Uterus (tissue), 4 donors: Measurements from ENCODE around the gene EXOSC3. TPM values are rescaled to one million over a fixed set of nuclear protein-coding genes. Genes with fewer than 3 reads are reported as not detected.

Experiments used
- DNase-seq, 2 donors: peaks; one replicate each; pipeline ENCODE4 v3.0.0-alpha.2; 2019 to 2020
- H3K27ac ChIP-seq, 2 donors: fragments of 200-600 bp; sonication (generic); 1 replicate in 1 of 2; 2 replicates in 1 of 2; pipeline ENCODE4 v1.5.1; 2016 to 2018
- H3K27me3 ChIP-seq, 2 donors: fragments of 200-600 bp; sonication (generic); one replicate each; pipeline ENCODE4 v1.5.1; 2018 to 2019; ENCODE audit warnings: control low read depth in 1 of 2
- H3K36me3 ChIP-seq, 2 donors: fragments of 200-600 bp; sonication (generic); one replicate each; pipeline ENCODE4 v1.5.1; 2019; ENCODE audit warnings: control low read depth in 1 of 2
- H3K4me1 ChIP-seq, 2 donors: fragments of 200-600 bp; sonication (generic); one replicate each; pipeline ENCODE4 v1.5.1; 2018 to 2019; ENCODE audit warnings: control low read depth in 1 of 2
- H3K4me3 ChIP-seq, 2 donors: fragments of 200-600 bp; sonication (generic); 1 replicate in 1 of 2; 2 replicates in 1 of 2; pipeline ENCODE4 v1.5.1; 2018 to 2019; ENCODE audit warnings: mild to moderate bottlenecking in 1 of 2
- H3K9me3 ChIP-seq, 2 donors: fragments of 200-600 bp; sonication (generic); one replicate each; pipeline ENCODE4 v1.5.1; 2019; ENCODE audit warnings: control low read depth in 1 of 2
- CTCF ChIP-seq, 4 experiments: fragments of 200-600 bp in 2 of 4; fragments of 450-650 bp in 2 of 4; sonication (generic) in 2 of 4; IDR thresholded peaks; one replicate each; pipeline ENCODE4 v1.5.1; 2016 to 2019; ENCODE audit warnings: antibody characterized with exemption in 4 of 4, mild to moderate bottlenecking in 2 of 4, moderate library complexity in 1 of 4
- POLR2A ChIP-seq, 2 donors: fragments of 450-650 bp; IDR thresholded peaks; one replicate each; pipeline ENCODE4 v1.6.1; 2016; ENCODE audit warnings: antibody characterized with exemption in 2 of 2, mild to moderate bottlenecking in 1 of 2, moderate library complexity in 1 of 2
- intact Hi-C: fragments of 100-400 bp; cut with DNase I; formaldehyde crosslinking; loops from one replicate; pipeline ENCODE4 v1.15.1; 2023; ENCODE audit warnings: low total_unique reads
- total RNA-seq, 4 donors: library from RNA; depleted of rRNA in 3 of 4; stranded (reverse); fragments of >200 nt in 3 of 4; gene quantifications; one replicate each; pipeline versions ENCODE4 v1.1.0 to v1.2.4, GENCODE V29; 2014 to 2023
- donor health status: DM: yes; HTN: yes; CAD: no.

Gene EXOSC3
- total RNA-seq, 4 donors from 2014 or later = 12.4 to 66.6 (median 33.5) TPM

DNA sequence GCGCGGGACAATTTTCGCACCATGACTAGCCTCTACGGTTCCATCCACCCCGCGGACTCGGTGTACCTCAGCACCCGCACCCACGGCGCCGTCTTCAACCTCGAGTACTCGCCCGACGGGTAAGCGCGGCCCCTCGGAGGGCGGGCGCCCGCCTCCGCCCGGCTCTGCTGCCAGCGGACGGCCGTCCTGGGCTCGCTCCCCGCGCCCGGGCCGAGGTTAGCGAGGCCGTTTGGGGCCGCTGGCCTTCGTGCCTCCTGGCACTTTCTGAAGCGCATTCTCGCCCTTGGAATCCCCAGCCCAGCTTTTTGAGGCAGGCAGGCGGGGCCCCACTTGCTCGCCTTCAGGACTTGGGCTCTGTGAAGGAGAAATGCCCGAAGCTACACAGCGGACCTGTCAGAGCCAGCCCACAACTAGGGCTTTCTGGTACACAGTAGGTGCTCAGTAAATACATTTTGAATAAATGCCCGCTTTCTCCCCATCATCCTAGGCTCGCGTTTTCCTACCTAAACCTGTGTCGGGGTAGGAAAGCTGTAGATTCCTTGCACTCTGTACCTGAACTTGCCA lies 16.5 kb upstream of the EXOSC3 start:
- Histone ChIP-seq H3K36me3 (no peaks in the 10 kb centered on the region), H3K27me3 (no peaks in the 10 kb centered on the region), H3K4me1 (peaks cover 8 to 23% of the 10 kb centered on the region in 2 donors), H3K27ac (peak overlapping the region; percentile 75 to 76), H3K9me3 (no peaks in the 10 kb centered on the region), H3K4me3 (peak overlapping the region; percentile 79 to 81)
- intact Hi-C loops = no loop called here
- TF ChIP-seq CTCF (IDR thresholded peaks at IDR 0.05) (no peak), POLR2A (IDR thresholded peaks at IDR 0.05) (no peak)
- DNase-seq = peak in 1 of 2 donors; percentile 19

DNA sequence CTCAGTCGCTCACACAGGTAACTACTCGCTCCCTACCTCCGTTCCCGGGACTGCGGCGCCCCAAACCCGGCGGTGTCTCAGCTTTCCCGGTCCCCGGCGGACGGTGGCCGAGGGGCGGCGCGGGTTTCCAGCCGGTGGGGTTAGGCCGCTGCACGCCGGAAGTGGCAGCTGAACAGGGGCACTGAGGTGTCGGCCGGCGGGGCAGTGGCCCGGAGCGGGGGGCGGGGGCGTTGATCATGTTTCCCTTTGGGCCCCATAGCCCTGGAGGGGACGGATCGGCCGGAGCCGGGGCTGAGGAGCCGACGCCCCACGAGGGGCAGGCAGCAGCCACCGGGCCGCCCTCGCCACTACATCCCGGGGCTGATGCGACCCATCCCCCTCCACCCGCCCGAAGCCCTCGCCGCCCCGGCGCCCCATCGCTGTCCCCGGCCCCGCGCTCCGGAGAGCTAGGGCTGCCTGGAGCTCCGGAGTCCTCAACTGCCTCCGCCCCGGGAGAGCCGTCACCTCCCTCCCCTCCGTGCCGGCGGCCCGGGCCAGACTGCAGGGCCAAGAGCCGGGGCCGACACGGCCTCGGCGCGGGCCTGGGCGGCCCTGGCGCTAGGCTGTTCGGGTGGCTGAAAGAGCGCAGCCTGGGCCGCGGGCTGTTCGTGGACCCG lies 15.9 kb upstream of the EXOSC3 start, which contains the start of gene DCAF10:
Gene DCAF10 (plus strand): TSS at position 167 of the 656 bp plus-strand sequence. CDS start 70 bp downstream, at position 237.
- intact Hi-C loops = no loop called here
- H3K36me3 ChIP-seq = no peaks in the 10 kb centered on the region

GRCh38 chr9:37798677-37799076 lies 13.8 kb upstream of the EXOSC3 start:
- intact Hi-C loops = no loop called here
- Histone ChIP-seq H3K27me3 (no peaks in the 10 kb centered on the region), H3K27ac (no peak overlapping the region), H3K9me3 (no peaks in the 10 kb centered on the region), H3K4me1 (peaks cover 8 to 20% of the 10 kb centered on the region in 2 donors), H3K36me3 (no peaks in the 10 kb centered on the region), H3K4me3 (no peak overlapping the region)
- TF ChIP-seq POLR2A (IDR thresholded peaks at IDR 0.05) (no peak), CTCF (IDR thresholded peaks at IDR 0.05) (no peak)
- DNase-seq = no peak

More for the DNA sequence above, 15.9 kb upstream of the EXOSC3 start, which contains the start of gene DCAF10:
- Histone ChIP-seq H3K9me3 (no peaks in the 10 kb centered on the region), H3K4me1 (peaks cover 8 to 23% of the 10 kb centered on the region in 2 donors), H3K27ac (peak within 1 kb of the TSS; percentile 75 to 76), H3K27me3 (no peaks in the 10 kb centered on the region), H3K4me3 (peak within 1 kb of the TSS; percentile 79 to 81)
- DNase-seq = peak; percentile 76 to 85
- peak in 2 of 4 experiments; percentile 29 to 48 for TF ChIP-seq CTCF (IDR thresholded peaks at IDR 0.05)
- TF ChIP-seq POLR2A (IDR thresholded peaks at IDR 0.05) = peak in 1 of 2 donors; percentile 71

DNA sequence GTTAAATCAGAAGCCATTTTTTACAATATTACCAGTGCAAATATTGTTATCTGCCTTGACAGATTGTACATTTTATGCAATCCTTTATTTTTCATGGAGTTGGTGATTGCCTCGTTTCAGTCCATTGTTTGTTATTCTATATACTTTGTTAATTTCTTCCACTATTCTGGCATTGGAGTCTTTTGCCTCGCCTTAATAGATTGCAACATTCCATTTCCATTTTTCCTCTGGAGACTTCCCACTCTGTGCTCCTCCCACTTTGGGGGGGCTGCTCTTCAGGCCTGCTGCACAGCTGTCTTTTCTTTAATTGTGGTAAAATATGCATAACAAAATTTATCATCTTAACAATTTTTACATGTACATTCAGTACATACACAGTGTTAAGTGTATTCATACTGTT lies 11.4 kb upstream of the EXOSC3 start:
- Histone ChIP-seq H3K4me1 (no peaks in the 10 kb centered on the region), H3K27ac (no peak overlapping the region), H3K9me3 (no peaks in the 10 kb centered on the region), H3K4me3 (no peak overlapping the region), H3K27me3 (no peaks in the 10 kb centered on the region), H3K36me3 (no peaks in the 10 kb centered on the region)
- DNase-seq = no peak
- intact Hi-C loops = no loop called here
- TF ChIP-seq POLR2A (IDR thresholded peaks at IDR 0.05) = no peak
- no peak for TF ChIP-seq CTCF (IDR thresholded peaks at IDR 0.05)

DNA sequence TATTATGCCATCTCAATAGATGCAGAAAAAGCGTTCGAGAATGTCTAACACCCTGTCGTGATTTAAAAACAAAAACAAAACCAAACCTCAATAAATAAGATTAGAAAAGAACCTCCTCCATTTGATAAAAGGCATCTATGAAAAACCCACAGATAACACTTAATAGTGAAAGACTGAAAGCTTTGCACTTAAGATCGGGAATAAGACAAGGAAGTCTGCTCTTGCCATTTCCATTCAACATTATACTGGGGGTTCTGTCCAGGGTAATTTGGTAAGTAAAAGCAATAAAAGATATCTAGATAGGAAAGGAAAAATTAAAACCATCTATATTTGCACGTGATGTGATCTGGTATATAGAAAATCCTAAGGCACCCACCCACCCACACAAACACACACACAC lies 7.3 kb upstream of the EXOSC3 start:
- H3K27ac ChIP-seq = no peak overlapping the region
- DNase-seq = no peak
- H3K27me3 ChIP-seq = no peaks in the 10 kb centered on the region
- no peak overlapping the region for H3K4me3 ChIP-seq
- no peaks in the 10 kb centered on the region for H3K4me1 ChIP-seq
- no peaks in the 10 kb centered on the region for H3K9me3 ChIP-seq
- intact Hi-C loops = no loop called here
- no peaks in the 10 kb centered on the region for H3K36me3 ChIP-seq
- no peak for TF ChIP-seq CTCF (IDR thresholded peaks at IDR 0.05)
- no peak for TF ChIP-seq POLR2A (IDR thresholded peaks at IDR 0.05)
